Measurements from ENCODE around the gene RAP1GAP2. TPM values are rescaled to one million over a fixed set of nuclear protein-coding genes. Genes with fewer than 3 reads are reported as not detected.
"Not testable (repeated sequence)": the region's sequence is repeated elsewhere in the genome, so short reads cannot be mapped to it uniquely, and the experiment has no call there.

Gene RAP1GAP2
- total RNA-seq, 2 experiments from 2014 or later = 0.81 to 0.86 TPM

- Mint-ChIP-seq H3K27me3 (ENCODE audit: low read depth) (no peaks in the 10 kb centered on the region), H3K36me3 (ENCODE audit: low read depth) (peaks cover 15% of the 10 kb centered on the region), H3K27ac (no peak overlapping the region), H3K9me3 (peaks cover 9% of the 10 kb centered on the region), H3K4me1 (ENCODE audit: low read depth) (no peaks in the 10 kb centered on the region), H3K4me3 (no peak overlapping the region)
- intact Hi-C loops (cut with micrococcal nuclease) = no loop called here
- no peak for DNase-seq
- CTCF ChIA-PET = no interaction called here
These were observed 230.9 kb downstream of the RAP1GAP2 start for GRCh38 chr17:3026856-3027751.

DNA sequence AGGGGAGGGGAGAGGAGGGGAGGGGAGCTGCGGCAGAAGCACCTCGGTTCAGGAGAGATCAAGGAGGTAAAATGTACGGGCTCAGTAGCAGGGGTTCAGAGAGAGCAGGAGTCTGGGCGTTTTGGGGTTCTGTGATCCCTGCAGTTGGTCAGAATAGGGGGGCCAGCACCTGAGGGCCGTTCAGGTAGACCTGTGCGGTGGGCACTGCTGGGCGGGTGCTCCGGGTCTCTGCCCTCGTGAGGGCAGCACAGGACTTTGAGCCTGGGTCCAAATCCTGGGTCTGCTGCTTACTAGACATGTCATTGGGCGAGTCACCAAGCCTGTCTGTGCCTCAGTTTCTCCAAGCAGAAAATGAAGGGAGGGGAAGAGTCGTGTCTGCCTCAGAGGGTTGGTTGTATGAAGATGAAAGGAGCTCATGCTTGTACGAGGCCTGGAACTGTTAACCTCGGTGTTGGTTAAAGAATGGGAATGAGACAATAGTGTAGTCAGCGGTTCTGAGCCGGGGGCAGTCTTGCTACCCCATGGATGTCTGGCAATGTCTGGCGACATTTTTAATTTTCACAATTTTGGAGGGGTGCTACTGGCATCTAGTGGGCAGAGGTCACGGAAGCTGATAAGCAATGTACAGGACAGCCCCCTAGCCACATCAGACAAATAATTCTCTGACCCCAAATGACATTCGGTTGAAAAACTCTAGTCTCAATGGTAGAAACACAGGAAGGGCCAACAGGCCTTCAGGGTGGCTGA is 231.7 kb downstream of the RAP1GAP2 start:
- H3K9me3 Mint-ChIP-seq = peaks cover 2% of the 10 kb centered on the region
- no peaks in the 10 kb centered on the region for H3K4me1 Mint-ChIP-seq (ENCODE audit: low read depth)
- H3K27ac Mint-ChIP-seq = no peak overlapping the region
- H3K4me3 Mint-ChIP-seq = no peak overlapping the region
- CTCF ChIA-PET = no interaction called here
- intact Hi-C loops (cut with micrococcal nuclease) = no loop called here
- no peaks in the 10 kb centered on the region for H3K27me3 Mint-ChIP-seq (ENCODE audit: low read depth)
- DNase-seq = no peak
- peaks cover 8% of the 10 kb centered on the region for H3K36me3 Mint-ChIP-seq (ENCODE audit: low read depth)

GRCh38 chr17:3029213-3029913 is 233.1 kb downstream of the RAP1GAP2 start:
- no peak for DNase-seq
- no peak overlapping the region for H3K4me3 Mint-ChIP-seq
- no peaks in the 10 kb centered on the region for H3K9me3 Mint-ChIP-seq
- intact Hi-C loops (cut with micrococcal nuclease) = no loop called here
- no peaks in the 10 kb centered on the region for H3K36me3 Mint-ChIP-seq (ENCODE audit: low read depth)
- H3K27me3 Mint-ChIP-seq (ENCODE audit: low read depth) = no peaks in the 10 kb centered on the region
- H3K4me1 Mint-ChIP-seq (ENCODE audit: low read depth) = no peaks in the 10 kb centered on the region
- CTCF ChIA-PET = no interaction called here
- no peak overlapping the region for H3K27ac Mint-ChIP-seq

DNA sequence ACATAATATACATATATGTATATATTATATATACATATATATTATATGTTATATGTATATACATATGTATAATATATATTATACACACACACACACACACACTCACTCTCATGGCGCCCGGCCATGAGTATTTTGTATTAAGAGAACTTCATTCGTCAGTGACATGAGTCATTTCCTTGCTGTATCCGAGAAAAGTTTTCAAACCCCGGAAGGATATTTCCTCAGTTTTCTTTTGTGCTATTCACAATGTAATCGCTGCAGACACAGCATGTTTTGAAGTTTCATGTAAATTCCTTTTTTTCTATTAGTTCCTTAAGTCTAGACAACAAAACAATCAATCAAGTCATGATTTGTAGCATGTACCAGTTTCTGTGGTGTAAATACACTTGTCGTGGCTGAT is 233.9 kb downstream of the RAP1GAP2 start:
- DNase-seq = no peak
- Mint-ChIP-seq H3K4me3 (no peak overlapping the region), H3K9me3 (no peaks in the 10 kb centered on the region), H3K36me3 (ENCODE audit: low read depth) (no peaks in the 10 kb centered on the region), H3K27ac (no peak overlapping the region), H3K4me1 (ENCODE audit: low read depth) (no peaks in the 10 kb centered on the region), H3K27me3 (ENCODE audit: low read depth) (no peaks in the 10 kb centered on the region)
- intact Hi-C loops (cut with micrococcal nuclease) = no loop called here
- CTCF ChIA-PET = no interaction called here

DNA sequence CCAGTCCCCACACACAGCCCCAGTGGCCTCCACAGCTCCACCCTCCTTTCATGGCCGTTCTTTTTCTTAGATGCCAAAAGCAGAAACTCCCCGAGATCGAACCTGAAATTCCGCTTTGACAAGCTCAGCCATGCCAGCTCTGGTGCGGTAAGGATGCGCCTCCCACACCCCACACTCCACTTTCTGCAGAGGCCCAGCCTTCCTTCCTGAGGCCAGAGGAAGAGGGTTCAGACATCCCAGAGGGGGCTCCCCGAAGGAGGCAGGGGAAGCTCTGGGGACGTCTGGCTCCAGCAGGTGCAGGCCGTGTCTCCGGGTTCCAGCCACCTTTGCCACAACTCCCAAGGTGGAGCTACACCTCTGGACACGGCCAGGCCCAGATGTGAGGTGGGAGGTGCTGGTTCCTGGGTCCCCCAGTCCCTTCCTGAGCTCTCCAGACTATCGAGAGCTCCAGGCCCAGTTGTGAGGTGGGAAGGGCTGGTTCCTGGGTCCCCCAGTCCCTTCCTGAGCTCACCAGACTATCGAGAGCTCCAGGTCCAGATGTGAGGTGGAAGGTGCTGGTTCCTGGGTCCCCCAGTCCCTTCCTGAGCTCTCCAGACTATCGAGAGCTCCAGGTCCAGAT is 234.7 kb downstream of the RAP1GAP2 start:
- H3K27me3 Mint-ChIP-seq (ENCODE audit: low read depth); H3K4me1 Mint-ChIP-seq (ENCODE audit: low read depth); DNase-seq; H3K27ac Mint-ChIP-seq; H3K4me3 Mint-ChIP-seq; intact Hi-C loops (cut with micrococcal nuclease); H3K36me3 Mint-ChIP-seq (ENCODE audit: low read depth); H3K9me3 Mint-ChIP-seq: not testable (repeated sequence)
- CTCF ChIA-PET = interaction anchor here (0.8 to 0.9 kb wide), 2 partner anchors 12 to 182 kb away, joined by 3 read pairs; no protein-coding TSS in a partner anchor

DNA sequence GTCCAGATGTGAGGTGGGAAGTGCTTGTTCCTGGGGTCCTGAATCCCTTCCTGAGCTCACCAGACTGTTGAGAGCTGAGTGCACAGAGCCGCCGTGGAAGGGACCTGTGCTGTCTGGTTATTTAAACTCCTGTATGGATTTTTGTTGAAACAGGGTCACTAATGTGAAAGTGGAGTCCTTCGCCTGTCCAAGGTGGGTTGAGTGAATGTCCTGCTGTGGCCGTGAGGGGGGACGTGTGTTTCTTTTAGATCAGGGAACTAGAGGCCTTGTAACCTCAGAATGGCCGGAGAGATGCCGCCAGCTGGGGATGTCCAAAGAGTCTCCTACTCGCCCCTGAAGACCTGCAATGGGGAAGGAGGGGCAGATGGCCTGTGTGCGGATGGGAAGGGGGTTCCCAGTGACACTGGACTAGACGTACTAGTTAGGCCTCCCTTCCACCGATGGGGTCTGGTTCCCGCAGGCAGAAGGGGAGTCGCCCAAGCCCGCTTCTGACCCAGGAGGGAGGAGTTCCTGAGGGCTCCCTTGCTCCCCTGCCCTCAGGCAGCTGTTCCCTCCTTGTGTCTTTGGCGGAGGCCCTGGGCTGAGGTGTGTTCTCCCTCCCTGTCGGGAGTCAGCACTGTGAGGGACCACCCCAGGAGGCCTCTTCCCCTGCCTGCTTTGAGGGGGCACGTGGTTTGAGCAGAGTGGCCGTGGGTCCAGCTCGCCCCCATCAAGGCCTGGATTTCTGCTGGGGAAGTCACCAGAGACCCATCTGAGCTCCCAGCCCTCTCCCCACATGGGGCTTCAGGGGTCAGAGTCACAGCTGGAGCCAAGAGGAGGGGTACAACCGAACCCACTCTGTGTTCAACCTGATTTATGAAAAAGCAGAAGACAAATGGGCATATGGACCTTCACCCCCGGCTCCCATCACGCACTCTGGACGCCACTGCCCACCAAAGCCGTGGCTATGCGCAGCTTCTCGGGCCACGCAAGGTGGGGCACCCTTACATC is 236.3 kb downstream of the RAP1GAP2 start:
- no peak for DNase-seq
- no peaks in the 10 kb centered on the region for H3K36me3 Mint-ChIP-seq (ENCODE audit: low read depth)
- intact Hi-C loops (cut with micrococcal nuclease) = no loop called here
- H3K4me1 Mint-ChIP-seq (ENCODE audit: low read depth) = no peaks in the 10 kb centered on the region
- H3K4me3 Mint-ChIP-seq = no peak overlapping the region
- no peaks in the 10 kb centered on the region for H3K27me3 Mint-ChIP-seq (ENCODE audit: low read depth)
- no peak overlapping the region for H3K27ac Mint-ChIP-seq
- CTCF ChIA-PET = interaction anchor here (0.6 to 0.9 kb wide), 3 partner anchors 15 to 614 kb away, joined by 3 to 5 read pairs (median 3); no protein-coding TSS in a partner anchor
- H3K9me3 Mint-ChIP-seq = no peaks in the 10 kb centered on the region

GRCh38 chr17:3033248-3033640 is 237.0 kb downstream of the RAP1GAP2 start:
- no peaks in the 10 kb centered on the region for H3K9me3 Mint-ChIP-seq
- H3K4me1 Mint-ChIP-seq (ENCODE audit: low read depth) = no peaks in the 10 kb centered on the region
- no peak overlapping the region for H3K4me3 Mint-ChIP-seq
- H3K27me3 Mint-ChIP-seq (ENCODE audit: low read depth) = no peaks in the 10 kb centered on the region
- no peak overlapping the region for H3K27ac Mint-ChIP-seq
- no peak for DNase-seq
- intact Hi-C loops (cut with micrococcal nuclease) = no loop called here
- CTCF ChIA-PET = interaction anchor here (0.7 to 0.9 kb wide), 2 partner anchors 15 to 614 kb away, joined by 3 to 5 read pairs; no protein-coding TSS in a partner anchor
- no peaks in the 10 kb centered on the region for H3K36me3 Mint-ChIP-seq (ENCODE audit: low read depth)

GRCh38 chr17:3033741-3034577 is 237.7 kb downstream of the RAP1GAP2 start:
- Mint-ChIP-seq H3K9me3 (no peaks in the 10 kb centered on the region), H3K27me3 (ENCODE audit: low read depth) (no peaks in the 10 kb centered on the region), H3K4me1 (ENCODE audit: low read depth) (no peaks in the 10 kb centered on the region), H3K36me3 (ENCODE audit: low read depth) (no peaks in the 10 kb centered on the region), H3K27ac (no peak overlapping the region), H3K4me3 (no peak overlapping the region)
- intact Hi-C loops (cut with micrococcal nuclease) = no loop called here
- CTCF ChIA-PET = no interaction called here
- no peak for DNase-seq

DNA sequence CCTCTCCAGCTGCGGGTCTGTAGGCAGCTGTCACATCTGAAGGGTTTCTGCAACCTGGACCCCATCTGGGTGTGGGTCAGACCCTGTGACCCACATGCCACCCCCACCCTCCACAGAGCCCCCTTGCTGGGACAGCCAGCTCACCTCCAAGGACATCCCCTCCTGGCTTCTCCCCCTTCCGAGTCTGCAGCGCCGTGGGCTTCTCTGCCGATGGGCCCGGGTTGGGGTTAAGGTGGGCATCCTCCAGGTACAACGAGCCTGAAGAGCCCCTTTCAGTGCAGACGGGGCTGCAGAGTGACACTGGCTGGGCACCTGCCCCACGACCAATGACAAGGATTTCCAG is 238.3 kb downstream of the RAP1GAP2 start:
- no peaks in the 10 kb centered on the region for H3K36me3 Mint-ChIP-seq (ENCODE audit: low read depth)
- peaks cover 3% of the 10 kb centered on the region for H3K4me1 Mint-ChIP-seq (ENCODE audit: low read depth)
- intact Hi-C loops (cut with micrococcal nuclease) = no loop called here
- H3K9me3 Mint-ChIP-seq = no peaks in the 10 kb centered on the region
- H3K27ac Mint-ChIP-seq = no peak overlapping the region
- H3K27me3 Mint-ChIP-seq (ENCODE audit: low read depth) = no peaks in the 10 kb centered on the region
- no peak overlapping the region for H3K4me3 Mint-ChIP-seq
- CTCF ChIA-PET = no interaction called here
- DNase-seq = no peak

GRCh38 chr17:3035256-3035967 is 239.2 kb downstream of the RAP1GAP2 start:
- intact Hi-C loops (cut with micrococcal nuclease) = no loop called here
- no peak overlapping the region for H3K4me3 Mint-ChIP-seq

More at GRCh38 chr17:3035256-3035967, 239.2 kb downstream of the RAP1GAP2 start:
- no peaks in the 10 kb centered on the region for H3K36me3 Mint-ChIP-seq (ENCODE audit: low read depth)
- H3K27me3 Mint-ChIP-seq (ENCODE audit: low read depth) = peaks cover 3% of the 10 kb centered on the region
- no peak overlapping the region for H3K27ac Mint-ChIP-seq
- H3K9me3 Mint-ChIP-seq = no peaks in the 10 kb centered on the region
- no peak for DNase-seq
- CTCF ChIA-PET = no interaction called here
- peaks cover 9% of the 10 kb centered on the region for H3K4me1 Mint-ChIP-seq (ENCODE audit: low read depth)
